Measurements from ENCODE around the gene AMH. TPM values are rescaled to one million over a fixed set of nuclear protein-coding genes. Genes with fewer than 3 reads are reported as not detected.

The AMH gene
- total RNA-seq, 1 experiment from 2014 or later: 42.8 TPM

DNA sequence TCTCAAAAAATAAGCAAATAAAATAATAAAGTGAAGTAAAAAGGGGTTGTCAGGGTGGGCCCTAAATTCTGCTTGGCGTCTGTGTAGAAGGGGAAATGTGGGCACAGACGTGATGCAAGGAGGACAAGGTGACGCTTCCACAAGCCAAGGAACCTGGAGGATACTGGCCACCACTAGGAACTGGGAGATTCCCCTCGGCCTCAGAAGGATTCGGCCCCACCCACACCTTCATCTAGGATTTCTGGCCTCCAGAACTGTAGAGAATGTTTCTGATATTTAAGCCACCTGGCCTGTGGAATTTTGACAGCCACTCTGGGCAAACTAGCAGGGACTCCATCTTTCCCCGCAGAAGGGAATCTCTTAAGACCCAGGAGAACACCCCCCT, 14.1 kb upstream of the AMH start:
- Histone ChIP-seq H3K4me3 (replicated peaks in 1 of 2; ENCODE audit: low read depth in 1 of 2, low read length in 2 of 2) (peak overlapping the region; percentile 83 to 92), H3K36me3 (ENCODE audit: control insufficient read depth in 1 of 2, insufficient read depth in 2 of 2, low read length in 2 of 2) (peaks cover 6 to 33% of the 10 kb centered on the region in 2 experiments), H4K20me1 (ENCODE audit: insufficient read depth) (peaks cover 18% of the 10 kb centered on the region; the same call in 1 of the 2 replicates), H2AFZ (ENCODE audit: low read depth, low read length, poor library complexity, severe bottlenecking) (no peak overlapping the region), H3K27ac (ENCODE audit: low read depth, low read length) (peak overlapping the region; percentile 95), H3K79me2 (ENCODE audit: insufficient read depth, low read length) (peaks cover 68% of the 10 kb centered on the region), H3K4me2 (ENCODE audit: low read length) (peak overlapping the region; percentile 80), H3K9me2 (ENCODE audit: insufficient read depth) (no peaks in the 10 kb centered on the region), H3K4me1 (ENCODE audit: control insufficient read depth in 1 of 2, insufficient read depth in 2 of 2, low read length in 2 of 2) (peaks cover 17 to 38% of the 10 kb centered on the region in 2 experiments; a peak in 3 of 4 replicates), H3K9ac (ENCODE audit: low read length) (peak overlapping the region; percentile 99), H3K9me3 (ENCODE audit: control insufficient read depth in 1 of 2, insufficient read depth in 1 of 2, low read depth in 1 of 2, low read length in 2 of 2) (no peaks in the 10 kb centered on the region), H3K27me3 (ENCODE audit: insufficient read depth, low read length) (no peaks in the 10 kb centered on the region)
- DNase-seq (ENCODE audit: low read depth, low spot score) (no peak), ATAC-seq (no peak)
- intact Hi-C loops (cut with micrococcal nuclease): loop anchor here (5.0 kb wide), 1 partner anchor 73 kb away; the partner anchor contains the start of gene DOT1L
- RAD21 ChIA-PET (ENCODE audit: low non-redundant PET in 1 of 2, low total read pairs in 2 of 2, uncharacterized antibody in 2 of 2, unreplicated experiment in 2 of 2): no interaction called here
- CTCF ChIA-PET: interaction anchor here (1.4 kb wide), 1 partner anchor 79 kb away, joined by 5 read pairs; no protein-coding TSS in a partner anchor
- POLR2A ChIA-PET: no interaction called here
- TSS peak; percentile 49 for BruUV-seq (replicated peaks)
- TF ChIP-seq REST (IDR thresholded peaks at IDR 0.05; ENCODE audit: low read depth) (no peak), POLR2A (IDR thresholded peaks at IDR 0.05; ENCODE audit: borderline replicate concordance, extremely low read depth, insufficient read depth, insufficient read length) (no peak), ZNF274 (IDR thresholded peaks at IDR 0.05; ENCODE audit: low read depth, low read length) (no peak), CTCF (IDR thresholded peaks at IDR 0.05 in 2 of 3, conservative IDR thresholded peaks at IDR 0.05 in 1 of 3; ENCODE audit: borderline replicate concordance in 1 of 3, insufficient read depth in 1 of 3, low read depth in 2 of 3, low read length in 2 of 3) (no peak), ELF1 (IDR thresholded peaks at IDR 0.05; ENCODE audit: borderline replicate concordance, low read depth) (no peak), ATF3 (IDR thresholded peaks at IDR 0.05) (no peak), TCF7L2 (IDR thresholded peaks at IDR 0.05; ENCODE audit: borderline replicate concordance, extremely low read depth, insufficient read depth, insufficient read length) (no peak)
- TF ChIP-seq, protein P1, sequence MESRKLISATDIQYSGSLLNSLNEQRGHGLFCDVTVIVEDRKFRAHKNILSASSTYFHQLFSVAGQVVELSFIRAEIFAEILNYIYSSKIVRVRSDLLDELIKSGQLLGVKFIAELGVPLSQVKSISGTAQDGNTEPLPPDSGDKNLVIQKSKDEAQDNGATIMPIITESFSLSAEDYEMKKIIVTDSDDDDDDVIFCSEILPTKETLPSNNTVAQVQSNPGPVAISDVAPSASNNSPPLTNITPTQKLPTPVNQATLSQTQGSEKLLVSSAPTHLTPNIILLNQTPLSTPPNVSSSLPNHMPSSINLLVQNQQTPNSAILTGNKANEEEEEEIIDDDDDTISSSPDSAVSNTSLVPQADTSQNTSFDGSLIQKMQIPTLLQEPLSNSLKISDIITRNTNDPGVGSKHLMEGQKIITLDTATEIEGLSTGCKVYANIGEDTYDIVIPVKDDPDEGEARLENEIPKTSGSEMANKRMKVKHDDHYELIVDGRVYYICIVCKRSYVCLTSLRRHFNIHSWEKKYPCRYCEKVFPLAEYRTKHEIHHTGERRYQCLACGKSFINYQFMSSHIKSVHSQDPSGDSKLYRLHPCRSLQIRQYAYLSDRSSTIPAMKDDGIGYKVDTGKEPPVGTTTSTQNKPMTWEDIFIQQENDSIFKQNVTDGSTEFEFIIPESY (IDR thresholded peaks at IDR 0.05; ENCODE audit: extremely low read depth, insufficient replicate concordance, low read length): no peak
- TF ChIP-seq, protein P2, sequence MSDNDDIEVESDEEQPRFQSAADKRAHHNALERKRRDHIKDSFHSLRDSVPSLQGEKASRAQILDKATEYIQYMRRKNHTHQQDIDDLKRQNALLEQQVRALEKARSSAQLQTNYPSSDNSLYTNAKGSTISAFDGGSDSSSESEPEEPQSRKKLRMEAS (IDR thresholded peaks at IDR 0.05): no peak

Data from HCT116 (cell line).